ENCODE data around the gene JAG2.

JAG2 gene

GRCh38 chr14:105168496-105168978 lies at the start of gene JAG2:
Gene JAG2, minus strand, starts transcription at chr14:105168776. Its CDS starts 356 bp downstream, at chr14:105168420.
- peak; percentile 48 for DNase-seq (ENCODE audit: low read depth)

DNA sequence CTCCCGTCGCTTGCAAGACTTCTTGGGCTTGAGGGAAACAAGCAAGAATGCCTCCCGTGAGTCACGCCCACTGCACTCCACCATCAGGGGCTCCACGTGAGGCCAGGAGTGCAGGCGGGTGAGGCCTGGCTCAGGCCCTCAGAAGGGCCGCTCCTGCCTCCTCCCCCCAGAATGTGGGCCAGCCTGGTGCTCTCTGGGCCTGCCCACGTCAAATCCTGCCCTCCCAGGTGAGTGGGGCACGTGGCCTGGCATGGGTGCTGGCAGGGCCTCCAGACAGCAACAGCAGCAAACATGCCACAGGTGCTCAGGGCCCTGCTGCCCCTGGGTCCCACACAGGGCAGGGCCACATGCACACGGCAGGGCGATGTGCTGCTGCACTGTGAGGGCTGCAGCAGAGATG lies 49.2 kb upstream of the JAG2 start:
- no peak for DNase-seq (ENCODE audit: low read depth)

- DNase-seq (ENCODE audit: low read depth), result no peak
Observed at GRCh38 chr14:105216490-105217247, 48.1 kb upstream of the JAG2 start.

DNA sequence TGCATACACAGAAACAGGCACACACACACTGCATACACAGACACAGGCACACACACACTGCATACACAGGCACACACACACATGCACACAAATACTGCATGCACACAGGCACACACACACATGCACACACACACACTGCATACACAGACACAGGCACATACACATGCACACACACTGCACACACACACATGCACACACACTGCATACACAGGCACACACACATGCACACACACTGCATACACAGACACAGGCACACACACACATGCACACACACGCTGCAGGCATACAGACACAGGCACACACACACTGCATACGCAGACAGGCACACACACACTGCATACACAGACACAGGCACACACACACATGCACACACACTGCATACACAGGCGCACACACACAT lies 47.0 kb upstream of the JAG2 start:
- no peak for DNase-seq (ENCODE audit: low read depth)

- DNase-seq (ENCODE audit: low read depth), result no peak
Observed at GRCh38 chr14:105214324-105214915, 45.8 kb upstream of the JAG2 start.

GRCh38 chr14:105213361-105213760 lies 44.8 kb upstream of the JAG2 start:
- no peak for DNase-seq (ENCODE audit: low read depth)

GRCh38 chr14:105212541-105213300 lies 44.1 kb upstream of the JAG2 start:
- no peak for DNase-seq (ENCODE audit: low read depth)

- no peak for DNase-seq (ENCODE audit: low read depth)
Observed at GRCh38 chr14:105211758-105212089, 43.1 kb upstream of the JAG2 start.

GRCh38 chr14:105211086-105211757 lies 42.6 kb upstream of the JAG2 start:
- DNase-seq (ENCODE audit: low read depth), result no peak

DNA sequence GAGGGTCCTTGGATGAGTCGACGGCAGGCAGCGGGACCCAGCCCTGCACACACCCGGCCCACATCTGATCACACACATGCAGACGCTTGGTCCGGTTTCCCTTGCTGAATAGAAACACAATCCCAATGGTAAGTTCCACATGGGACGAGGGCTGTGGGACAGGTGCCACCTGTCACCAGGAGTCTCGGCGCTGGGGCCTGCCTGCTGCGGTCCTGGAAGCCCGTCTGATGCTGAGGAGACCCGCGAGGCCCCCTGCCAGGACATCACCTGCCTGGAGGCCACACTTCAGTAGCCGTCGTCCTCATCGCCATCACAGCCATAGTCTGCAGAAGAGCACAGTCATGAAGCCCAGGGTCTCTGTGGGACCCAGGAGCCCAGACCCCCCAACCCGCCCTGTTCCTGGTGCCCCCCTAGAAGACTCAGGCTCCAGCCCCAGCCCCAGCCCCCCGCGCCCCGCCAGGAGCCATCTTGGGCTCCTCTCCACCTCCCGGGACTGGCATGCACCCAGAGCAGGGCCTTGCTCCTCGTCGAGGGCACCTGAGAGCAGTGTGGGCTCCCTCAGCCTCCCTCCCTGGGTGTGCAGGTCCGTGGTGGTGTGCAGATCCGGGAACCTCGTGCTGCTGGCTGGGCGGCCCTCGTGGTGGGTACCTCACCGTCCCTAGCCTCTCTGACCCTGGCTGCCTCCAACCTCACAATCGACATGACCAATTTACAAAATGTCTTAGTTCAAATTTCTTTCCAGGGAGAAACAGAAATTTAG lies 41.9 kb upstream of the JAG2 start:
- no peak for DNase-seq (ENCODE audit: low read depth)

DNA sequence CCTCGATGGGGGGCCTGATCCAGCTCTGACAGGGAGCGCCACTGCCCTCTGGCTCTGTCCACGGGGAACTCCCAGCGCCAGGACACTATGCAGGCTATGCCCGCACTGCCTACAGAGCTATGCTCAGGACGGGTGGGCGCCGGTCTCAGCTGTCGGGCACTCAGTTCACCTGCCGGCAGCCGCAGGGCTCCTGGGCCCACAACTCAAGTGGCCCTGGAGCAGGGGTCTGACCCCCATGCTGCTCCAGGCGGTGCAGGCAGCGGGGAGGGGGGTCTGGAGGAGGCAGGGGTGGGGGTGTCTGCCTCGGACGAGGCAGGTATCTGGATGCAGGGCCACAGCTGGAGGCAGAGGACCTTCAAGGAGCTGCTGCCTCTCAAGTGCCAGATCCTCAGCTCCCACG lies 41.1 kb upstream of the JAG2 start:
- DNase-seq (ENCODE audit: low read depth), result no peak

- no peak for DNase-seq (ENCODE audit: low read depth)
Observed at GRCh38 chr14:105209091-105209490, 40.5 kb upstream of the JAG2 start.

DNA sequence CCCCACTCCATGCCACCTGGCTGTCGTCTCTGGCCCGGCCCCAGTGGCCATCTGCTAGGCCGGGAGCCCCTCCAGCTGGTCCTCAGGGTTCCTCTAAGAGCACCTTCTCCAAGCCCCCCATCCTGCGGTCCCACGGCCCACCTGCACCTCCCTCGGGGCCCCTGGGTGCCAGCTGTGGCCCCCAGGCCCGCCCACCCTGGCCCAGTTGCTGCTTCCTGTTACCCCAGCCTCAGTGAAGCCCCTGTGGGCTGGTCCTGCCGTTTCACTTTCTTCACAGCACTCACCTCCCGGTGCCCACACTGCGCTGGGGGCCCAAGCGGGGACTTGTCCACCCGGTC lies 40.1 kb upstream of the JAG2 start:
- no peak for DNase-seq (ENCODE audit: low read depth)

DNA sequence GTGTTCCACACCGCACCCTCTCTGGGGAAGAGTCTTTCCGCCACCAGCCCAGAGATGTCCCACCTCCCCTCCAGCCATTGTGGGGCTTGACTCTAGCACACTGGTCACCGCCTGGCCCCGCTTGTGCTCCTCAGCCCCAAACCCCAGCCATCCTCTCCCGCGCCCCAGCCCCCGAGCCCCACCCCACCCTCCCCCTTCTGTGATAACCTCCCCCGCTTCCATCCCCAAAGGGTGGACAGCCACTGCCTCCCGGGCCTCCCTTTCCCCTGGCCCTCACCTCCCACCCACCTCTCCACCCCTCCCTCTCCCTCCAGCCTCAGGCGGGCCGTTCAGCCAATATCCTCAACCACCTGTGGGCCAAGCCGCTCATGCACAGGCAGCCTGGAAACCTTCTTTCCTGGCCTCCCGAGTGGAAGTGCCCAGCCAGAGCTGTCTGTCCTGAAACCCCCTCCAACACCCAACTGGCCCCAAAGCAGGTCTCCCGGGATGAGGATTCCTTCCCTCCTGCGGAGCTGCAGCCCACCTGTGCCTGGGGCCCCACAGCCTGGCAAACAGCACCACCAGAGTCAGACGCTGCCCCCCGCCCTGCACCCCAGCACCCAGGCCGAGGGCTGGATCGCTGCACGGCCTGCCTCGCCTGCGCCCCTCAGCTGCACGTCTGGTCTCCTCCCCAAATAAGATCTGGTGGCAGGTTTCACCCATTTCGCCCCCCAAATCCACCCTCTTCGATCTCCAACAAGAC lies 39.6 kb upstream of the JAG2 start:
- DNase-seq (ENCODE audit: low read depth), result no peak

DNA sequence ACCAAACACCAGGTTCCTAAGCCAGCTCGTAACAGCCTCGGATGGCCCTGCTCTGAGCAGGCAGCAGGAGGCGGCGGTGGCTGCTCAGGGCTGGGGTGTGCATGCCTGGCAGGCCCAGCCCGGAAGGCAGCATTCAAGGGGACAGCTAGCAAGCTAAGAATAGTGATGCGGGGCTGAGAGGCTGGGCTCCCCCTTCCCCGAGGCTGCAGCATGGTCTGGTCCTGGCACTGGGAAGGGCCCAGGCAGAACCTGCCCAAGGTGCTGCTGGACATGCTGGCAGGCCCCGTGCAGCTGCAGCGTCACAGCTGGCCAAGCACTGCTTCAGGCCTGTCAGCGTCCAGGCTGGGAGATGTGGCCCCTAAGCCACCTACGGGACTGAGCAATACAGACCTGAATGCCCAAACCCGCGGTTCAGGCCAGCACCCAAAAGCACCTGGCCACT lies 38.9 kb upstream of the JAG2 start:
- no peak for DNase-seq (ENCODE audit: low read depth)

DNA sequence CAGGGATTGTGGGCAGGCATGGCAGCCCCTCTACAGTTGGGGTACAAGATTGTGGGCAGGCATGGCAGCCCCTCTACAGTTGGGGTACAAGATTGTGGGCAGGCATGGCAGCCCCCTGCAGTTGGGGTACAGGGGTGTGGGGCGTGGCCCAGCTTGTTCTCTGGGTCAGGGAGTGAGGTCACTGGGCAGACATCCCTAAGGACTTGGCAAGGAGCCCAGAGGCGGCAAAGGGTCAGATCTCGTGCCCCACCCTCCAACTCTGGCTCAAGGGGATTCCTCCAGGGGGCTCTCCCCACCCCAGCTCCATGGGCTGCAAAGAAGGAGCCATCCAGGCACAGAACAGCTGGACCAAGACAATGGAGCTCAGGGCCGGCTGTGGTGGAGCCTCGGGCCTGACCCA lies 38.3 kb upstream of the JAG2 start:
- no peak for DNase-seq (ENCODE audit: low read depth)

DNA sequence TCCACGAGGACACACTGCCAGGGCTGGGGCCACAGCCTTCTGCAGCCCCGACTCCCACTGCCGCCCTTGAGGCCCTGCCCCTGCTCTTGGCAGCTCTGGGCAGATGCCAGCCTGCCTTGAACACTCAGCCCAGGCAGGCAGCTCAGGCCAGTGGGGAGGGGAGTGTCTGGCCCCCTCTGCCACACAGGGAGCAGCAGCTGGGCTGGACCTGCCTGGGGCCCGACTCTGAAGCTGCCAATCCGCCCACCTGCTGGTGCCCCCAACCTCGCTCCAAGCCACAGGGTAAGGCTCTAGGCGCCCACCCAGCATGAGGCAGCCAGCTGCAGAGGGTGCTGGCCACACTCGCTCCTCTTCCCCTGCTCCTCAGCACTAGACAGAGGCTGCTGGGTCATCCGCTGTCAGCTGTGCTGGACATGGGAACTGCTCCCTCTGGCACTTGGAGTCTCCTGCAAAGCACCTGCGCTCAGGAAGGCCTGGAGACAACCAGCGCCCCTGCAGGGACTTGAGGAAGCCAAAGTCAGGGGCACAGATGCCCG lies 37.2 kb upstream of the JAG2 start:
- DNase-seq (ENCODE audit: low read depth), result no peak

DNA sequence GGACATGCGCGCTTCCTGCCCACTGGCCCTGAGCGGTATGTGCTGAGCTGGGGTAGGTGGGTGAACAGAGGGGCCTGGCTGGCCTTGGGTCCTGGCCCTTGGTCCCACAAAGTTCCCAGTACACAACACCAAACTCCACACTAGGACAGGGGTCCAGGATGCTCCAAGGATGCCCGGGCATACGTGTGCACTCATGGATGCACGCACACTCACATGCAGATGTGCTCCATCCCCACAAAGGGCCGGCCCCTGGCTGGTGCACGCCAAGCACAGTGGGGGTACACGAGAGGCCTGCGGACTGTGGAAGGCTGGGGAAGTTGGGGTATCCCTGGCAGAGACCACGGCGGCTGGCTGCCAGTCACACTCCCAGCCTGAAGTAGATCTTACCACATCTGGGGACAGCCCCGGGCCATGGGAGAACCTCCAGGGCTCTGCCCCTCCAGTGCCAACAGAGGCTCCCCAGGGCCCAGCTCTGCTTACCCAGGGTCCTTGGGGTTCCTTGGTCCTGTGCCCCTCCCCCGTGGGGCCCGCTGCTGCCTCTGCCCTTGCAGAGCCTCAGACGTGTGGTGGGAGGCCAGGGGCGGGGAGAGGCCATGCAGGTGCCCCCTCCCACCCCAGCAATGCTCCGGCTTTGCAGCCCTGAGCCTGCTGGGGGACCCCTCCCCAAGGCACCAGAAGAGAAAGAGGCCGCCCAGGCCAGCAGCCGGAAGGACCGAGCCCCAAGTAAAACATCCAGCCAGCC lies 36.5 kb upstream of the JAG2 start:
- DNase-seq (ENCODE audit: low read depth), result no peak

DNA sequence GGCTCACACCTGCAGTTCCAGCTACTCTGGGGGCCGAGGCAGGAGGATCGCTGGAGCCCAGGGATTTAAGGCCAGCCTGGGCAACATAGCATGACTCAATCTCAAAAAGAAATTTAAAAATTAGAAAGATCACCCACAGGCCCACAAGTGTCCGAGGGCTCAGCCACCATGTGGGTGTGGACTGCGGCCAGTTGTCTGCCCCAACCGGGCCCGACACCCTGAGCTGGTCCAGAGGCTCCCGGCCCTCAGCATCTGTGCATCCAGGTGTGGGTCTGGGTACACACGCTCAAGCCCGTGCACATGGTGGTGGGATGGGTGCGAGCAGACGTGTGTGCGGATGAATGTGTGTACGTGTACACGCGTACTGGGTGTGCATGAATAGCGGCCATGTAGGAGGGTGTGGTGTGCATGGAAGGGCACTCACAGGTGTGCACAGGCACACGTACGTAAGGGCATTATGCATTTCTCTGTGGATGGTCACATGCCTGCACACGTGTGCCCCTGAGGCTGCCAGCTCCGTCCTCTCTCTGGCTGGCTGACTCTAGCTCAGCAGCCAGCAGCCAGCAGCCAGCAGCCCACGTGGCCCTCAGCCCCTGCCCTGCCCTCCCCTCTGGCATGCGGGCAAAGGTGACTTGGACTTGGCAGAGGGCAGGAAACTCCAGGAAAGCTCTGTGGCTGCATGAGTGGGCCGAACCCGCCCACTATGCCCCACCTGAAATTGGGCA lies 35.8 kb upstream of the JAG2 start:
- no peak for DNase-seq (ENCODE audit: low read depth)

DNA sequence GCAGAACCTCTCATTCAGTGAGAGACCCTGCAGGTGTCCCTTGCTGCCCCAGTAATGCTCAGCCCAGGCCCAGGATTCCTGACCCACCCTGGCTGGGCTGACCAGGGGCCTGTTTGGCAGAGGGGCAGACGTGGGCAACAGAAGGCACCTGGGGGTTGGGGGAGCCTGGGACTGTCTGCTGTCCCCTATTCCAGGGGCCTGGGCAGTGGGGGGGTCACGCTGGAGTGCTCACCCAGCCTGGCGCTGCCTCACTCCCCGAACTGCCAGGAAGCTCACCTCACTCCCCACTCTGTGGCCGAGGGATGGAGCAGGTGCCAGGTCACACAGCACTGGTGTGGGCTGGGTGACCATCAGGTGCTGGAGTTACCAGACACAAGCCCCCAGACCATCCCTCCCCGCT lies 35.1 kb upstream of the JAG2 start:
- no peak for DNase-seq (ENCODE audit: low read depth)
